ENCODE measurements around the gene HOXA4. TPM values are rescaled to one million over a fixed set of nuclear protein-coding genes. Genes with fewer than 3 reads are reported as not detected.

The HOXA4 gene
- total RNA-seq, 1 experiment from 2014 or later: 5.6 TPM

GRCh38 chr7:27151341-27151930 is 20.9 kb upstream of the HOXA4 start:
- DNase-seq (ENCODE audit: low read depth): no peak
- in situ Hi-C loops (cut with HindIII; ENCODE audit: low pct_unique_long_range_greater_than_20kb, low sequenced_read_pairs): no loop called here

- peak; percentile 89 for DNase-seq (ENCODE audit: low read depth)
- in situ Hi-C loops (cut with HindIII; ENCODE audit: low pct_unique_long_range_greater_than_20kb, low sequenced_read_pairs): no loop called here
Measured at GRCh38 chr7:27150568-27151340, 20.2 kb upstream of the HOXA4 start.

GRCh38 chr7:27149842-27150567 is 19.4 kb upstream of the HOXA4 start:
- DNase-seq (ENCODE audit: low read depth): no peak
- in situ Hi-C loops (cut with HindIII; ENCODE audit: low pct_unique_long_range_greater_than_20kb, low sequenced_read_pairs): no loop called here

GRCh38 chr7:27148756-27149641 is 18.4 kb upstream of the HOXA4 start:
- no peak for DNase-seq (ENCODE audit: low read depth)
- in situ Hi-C loops (cut with HindIII; ENCODE audit: low pct_unique_long_range_greater_than_20kb, low sequenced_read_pairs): no loop called here

- DNase-seq (ENCODE audit: low read depth): no peak
- in situ Hi-C loops (cut with HindIII; ENCODE audit: low pct_unique_long_range_greater_than_20kb, low sequenced_read_pairs): no loop called here
Measured at GRCh38 chr7:27148031-27148755, 17.6 kb upstream of the HOXA4 start.

- in situ Hi-C loops (cut with HindIII; ENCODE audit: low pct_unique_long_range_greater_than_20kb, low sequenced_read_pairs): no loop called here
Measured at GRCh38 chr7:27147199-27148030, 16.9 kb upstream of the HOXA4 start, which contains the start of gene HOXA6. Gene HOXA6 (minus strand): TSS chr7:27147774. CDS start chr7:27147749, 25 bp downstream.

GRCh38 chr7:27146491-27147198 is 16.1 kb upstream of the HOXA4 start:
- in situ Hi-C loops (cut with HindIII; ENCODE audit: low pct_unique_long_range_greater_than_20kb, low sequenced_read_pairs): no loop called here
- no peak for DNase-seq (ENCODE audit: low read depth)

More at GRCh38 chr7:27147199-27148030, 16.9 kb upstream of the HOXA4 start, which contains the start of gene HOXA6:
- no peak for DNase-seq (ENCODE audit: low read depth)

GRCh38 chr7:27145914-27146412 is 15.4 kb upstream of the HOXA4 start:
- in situ Hi-C loops (cut with HindIII; ENCODE audit: low pct_unique_long_range_greater_than_20kb, low sequenced_read_pairs): no loop called here
- DNase-seq (ENCODE audit: low read depth): no peak

- no peak for DNase-seq (ENCODE audit: low read depth)
- in situ Hi-C loops (cut with HindIII; ENCODE audit: low pct_unique_long_range_greater_than_20kb, low sequenced_read_pairs): no loop called here
Measured at GRCh38 chr7:27145165-27145913, 14.8 kb upstream of the HOXA4 start.

- no peak for DNase-seq (ENCODE audit: low read depth)
- in situ Hi-C loops (cut with HindIII; ENCODE audit: low pct_unique_long_range_greater_than_20kb, low sequenced_read_pairs): no loop called here
Measured at GRCh38 chr7:27144781-27145164, 14.2 kb upstream of the HOXA4 start.

- DNase-seq (ENCODE audit: low read depth): no peak
- in situ Hi-C loops (cut with HindIII; ENCODE audit: low pct_unique_long_range_greater_than_20kb, low sequenced_read_pairs): no loop called here
Measured at GRCh38 chr7:27143950-27144780, 13.6 kb upstream of the HOXA4 start.

- DNase-seq (ENCODE audit: low read depth): peak; percentile 97
- in situ Hi-C loops (cut with HindIII; ENCODE audit: low pct_unique_long_range_greater_than_20kb, low sequenced_read_pairs): no loop called here
Measured at GRCh38 chr7:27143023-27143949, 12.7 kb upstream of the HOXA4 start, which contains the start of gene HOXA5. Gene HOXA5 (minus strand): TSS chr7:27143681. CDS start chr7:27143607, 74 bp downstream.

GRCh38 chr7:27142580-27143022 is 12.0 kb upstream of the HOXA4 start:
- in situ Hi-C loops (cut with HindIII; ENCODE audit: low pct_unique_long_range_greater_than_20kb, low sequenced_read_pairs): no loop called here
- DNase-seq (ENCODE audit: low read depth): peak; percentile 58
